H1 (cell line): ENCODE data around the gene CCDC191. TPM values are rescaled to one million over a fixed set of nuclear protein-coding genes. Genes with fewer than 3 reads are reported as not detected.

Source experiments
- CTCF ChIA-PET: fragments of 300-600 bp; sonication (Branson Sonifier 250); formaldehyde crosslinking; loops from one replicate; lab custom pipeline; 2021; ENCODE audit not compliant: partially characterized antibody; lab: Charles Lee
- POLR2A ChIA-PET: fragments of 300-600 bp; sonication (Branson Sonifier 250); formaldehyde crosslinking; loops from one replicate; lab custom pipeline; 2021; ENCODE audit warnings: inconsistent platforms; ENCODE audit not compliant: partially characterized antibody; lab: Charles Lee
- DNase-seq, 2 experiments: peaks; one replicate each; pipeline versions ENCODE4 v3.0.0 to v3.0.0-alpha.2; 2010 to 2022; ENCODE audit warnings: low spot score in 2 of 2, low read depth in 1 of 2, mixed read lengths in 1 of 2
- FAIRE-seq: peaks from 2 replicates; lab custom pipeline; 2011; peaks lifted over from hg19 to GRCh38; lab: Jason Lieb, UNC
- H2AFZ ChIP-seq: 2 replicates; pipeline ENCODE4 v1.8.1; 2012; ENCODE audit warnings: low read length, inconsistent platforms
- H2AK5ac ChIP-seq: 2 replicates; pipeline ENCODE4 v1.6.1; 2013; ENCODE audit warnings: low read depth, low read length
- H2BK120ac ChIP-seq: replicated peaks from 2 replicates; pipeline ENCODE3; 2013; ENCODE audit warnings: low read depth, low read length, inconsistent platforms
- H2BK12ac ChIP-seq: 2 replicates; pipeline ENCODE4 v1.6.1; 2013; ENCODE audit warnings: low read depth, low read length
- H2BK15ac ChIP-seq: 2 replicates; pipeline ENCODE4 v1.6.1; 2013; ENCODE audit warnings: low read length
- H2BK20ac ChIP-seq: 2 replicates; pipeline ENCODE4 v1.6.1; 2013; ENCODE audit warnings: low read length
- H2BK5ac ChIP-seq: 2 replicates; pipeline ENCODE4 v1.6.1; 2013; ENCODE audit warnings: low read depth, low read length
- H3K14ac ChIP-seq: 2 replicates; pipeline ENCODE4 v1.6.1; 2013; ENCODE audit warnings: inconsistent platforms; ENCODE audit not compliant: insufficient read length
- H3K18ac ChIP-seq: 2 replicates; pipeline ENCODE4 v1.6.1; 2013; ENCODE audit warnings: low read length; ENCODE audit errors: extremely low read depth
- H3K23ac ChIP-seq: 2 replicates; pipeline ENCODE4 v1.6.1; 2013; ENCODE audit warnings: inconsistent platforms; ENCODE audit not compliant: insufficient read length
- H3K23me2 ChIP-seq: 2 replicates; pipeline ENCODE4 v1.6.1; 2013; ENCODE audit warnings: low read depth, low read length
- H3K27ac ChIP-seq: 2 replicates; pipeline ENCODE4 v1.6.1; 2011; ENCODE audit warnings: low read depth, low read length, inconsistent platforms
- H3K27me3 ChIP-seq, 4 experiments: replicated peaks in 1 of 4; 1 replicate in 1 of 4; 2 replicates in 3 of 4; pipeline versions ENCODE4 v1.6.1 to v1.8.1; 2011 to 2013; ENCODE audit warnings: low read length in 3 of 4, mild to moderate bottlenecking in 3 of 4, inconsistent platforms in 2 of 4, mixed read lengths in 2 of 4, moderate library complexity in 1 of 4; ENCODE audit not compliant: control insufficient read depth in 3 of 4, insufficient read depth in 3 of 4; ENCODE audit errors: extremely low read depth in 1 of 4
- H3K36me3 ChIP-seq, 4 experiments: 2 replicates each; pipeline versions ENCODE4 v1.6.1 to v1.8.1; 2011 to 2013; ENCODE audit warnings: mild to moderate bottlenecking in 4 of 4, low read length in 3 of 4, moderate library complexity in 2 of 4, control low read depth in 1 of 4, inconsistent platforms in 1 of 4; ENCODE audit not compliant: insufficient read depth in 4 of 4, control insufficient read depth in 2 of 4
- H3K4ac ChIP-seq: replicated peaks from 2 replicates; pipeline ENCODE3; 2013; ENCODE audit warnings: low read length, low read depth, mixed read lengths, inconsistent platforms; ENCODE audit not compliant: insufficient read length
- H3K4me1 ChIP-seq, 4 experiments: replicated peaks in 1 of 4; 1 replicate in 1 of 4; 2 replicates in 3 of 4; pipeline versions ENCODE4 v1.6.1 to v1.8.1; 2011 to 2013; ENCODE audit warnings: low read length in 3 of 4, inconsistent platforms in 2 of 4, mixed read lengths in 1 of 4; ENCODE audit not compliant: insufficient read depth in 4 of 4, control insufficient read depth in 3 of 4
- H3K4me2 ChIP-seq, 2 experiments: 2 replicates each; pipeline versions ENCODE4 v1.6.1 to v1.8.1; 2011 to 2013; ENCODE audit warnings: low read depth in 2 of 2, low read length in 2 of 2, control low read depth in 1 of 2, inconsistent platforms in 1 of 2, mild to moderate bottlenecking in 1 of 2; ENCODE audit not compliant: insufficient read depth in 1 of 2
- H3K4me3 ChIP-seq, 4 experiments: fragments of 200-600, 300-600 bp in 1 of 4; sonication (generic), shearing (Covaris generic), sonication (Bioruptor Twin) in 1 of 4; 2 replicates each; pipeline versions ENCODE4 v1.5.1 to v1.8.1; 2011 to 2016; ENCODE audit warnings: low read length in 4 of 4, low read depth in 3 of 4, control low read depth in 2 of 4, inconsistent platforms in 2 of 4, mild to moderate bottlenecking in 2 of 4, mixed read lengths in 1 of 4, moderate library complexity in 1 of 4; ENCODE audit not compliant: insufficient read depth in 2 of 4; ENCODE audit errors: extremely low read depth in 1 of 4
- H3K56ac ChIP-seq: replicated peaks from 2 replicates; pipeline ENCODE3; 2013; ENCODE audit warnings: low read depth, mild to moderate bottlenecking, mixed read lengths, low read length, inconsistent platforms; ENCODE audit not compliant: insufficient read length
- H3K79me1 ChIP-seq: 2 replicates; pipeline ENCODE4 v1.6.1; 2013; ENCODE audit warnings: low read depth, low read length, control low read depth
- H3K79me2 ChIP-seq, 2 experiments: 2 replicates each; pipeline versions ENCODE4 v1.6.1 to v1.8.1; 2012 to 2013; ENCODE audit warnings: low read length in 2 of 2, mild to moderate bottlenecking in 2 of 2, inconsistent platforms in 1 of 2; ENCODE audit not compliant: insufficient read depth in 2 of 2, control insufficient read depth in 1 of 2
- H3K9ac ChIP-seq, 4 experiments: replicated peaks in 1 of 4; 1 replicate in 1 of 4; 2 replicates in 3 of 4; pipeline versions ENCODE4 v1.6.1 to v1.8.1; 2011 to 2013; ENCODE audit warnings: low read depth in 3 of 4, low read length in 3 of 4, control low read depth in 2 of 4, mild to moderate bottlenecking in 2 of 4, moderate library complexity in 2 of 4, inconsistent platforms in 1 of 4; ENCODE audit errors: extremely low read depth in 1 of 4
- H3K9me3 ChIP-seq, 2 experiments: 2 replicates each; pipeline versions ENCODE4 v1.6.1 to v1.8.1; 2012 to 2013; ENCODE audit warnings: mild to moderate bottlenecking in 2 of 2, moderate library complexity in 2 of 2, control low read depth in 1 of 2, inconsistent platforms in 1 of 2, low read depth in 1 of 2, low read length in 1 of 2, mixed read lengths in 1 of 2; ENCODE audit not compliant: insufficient read depth in 2 of 2
- H4K20me1 ChIP-seq, 2 experiments: replicated peaks in 1 of 2; 2 replicates each; pipeline versions ENCODE3 to v1.8.1; 2011 to 2013; ENCODE audit warnings: inconsistent platforms in 2 of 2, low read length in 2 of 2, mild to moderate bottlenecking in 1 of 2; ENCODE audit not compliant: insufficient read depth in 2 of 2, control insufficient read depth in 1 of 2
- H4K5ac ChIP-seq: 2 replicates; pipeline ENCODE4 v1.6.1; 2013; ENCODE audit warnings: low read length, low read depth, mixed read lengths, inconsistent platforms; ENCODE audit not compliant: insufficient read length
- H4K8ac ChIP-seq: 2 replicates; pipeline ENCODE4 v1.8.0; 2013; ENCODE audit warnings: mild to moderate bottlenecking, moderate library complexity, low read length, inconsistent platforms; ENCODE audit not compliant: insufficient read depth; ENCODE audit errors: extremely low read depth
- H4K91ac ChIP-seq: replicated peaks from 2 replicates; pipeline ENCODE3; 2013; ENCODE audit warnings: low read length, mixed read lengths, inconsistent platforms; ENCODE audit not compliant: insufficient read length
- ASH2L ChIP-seq: fragments of 200-600, 300-600 bp; sonication (generic); IDR thresholded peaks from one replicate; pipeline ENCODE4 v1.7.1; 2017; ENCODE audit warnings: low read length
- E2F6 ChIP-seq: IDR thresholded peaks from 2 replicates; pipeline ENCODE4 v1.6.1; 2012; ENCODE audit warnings: inconsistent platforms
- EZH2 ChIP-seq: fragments of 200-600 bp; sonication (generic); IDR thresholded peaks from 2 replicates; pipeline ENCODE4 v1.7.1; 2012; ENCODE audit warnings: low read depth, mild to moderate bottlenecking, moderate library complexity, low read length, inconsistent platforms; ENCODE audit not compliant: severe bottlenecking
- HDAC6 ChIP-seq: IDR thresholded peaks from one replicate; pipeline ENCODE4 v1.7.1; 2012; ENCODE audit warnings: low read depth, mild to moderate bottlenecking, inconsistent platforms, low read length, moderate library complexity
- JUN ChIP-seq: IDR thresholded peaks from 2 replicates; pipeline ENCODE4 v1.6.1; 2011; ENCODE audit warnings: low read depth, mild to moderate bottlenecking, improper control_type of control experiment, low read length
- PHF8 ChIP-seq: fragments of 200-600 bp; sonication (generic); conservative IDR thresholded peaks from 2 replicates; pipeline ENCODE4 v1.7.1; 2012; ENCODE audit warnings: low read depth, mild to moderate bottlenecking, inconsistent platforms, low read length, moderate library complexity
- POLR2A ChIP-seq, 2 experiments: IDR thresholded peaks; 1 replicate in 1 of 2; 2 replicates in 1 of 2; pipeline ENCODE4 v1.6.1; 2011; ENCODE audit warnings: low read depth in 2 of 2, low read length in 2 of 2, mild to moderate bottlenecking in 2 of 2; ENCODE audit errors: control extremely low read depth in 1 of 2
- SIRT6 ChIP-seq: IDR thresholded peaks from one replicate; pipeline ENCODE4 v1.7.1; 2012; ENCODE audit warnings: low read length, inconsistent platforms
- SP1 ChIP-seq: IDR thresholded peaks from 2 replicates; pipeline ENCODE4 v1.6.1; 2011; ENCODE audit warnings: low read depth, low read length
- TAF7 ChIP-seq: optimal IDR thresholded peaks from 2 replicates; pipeline ENCODE3; 2011; ENCODE audit warnings: low read depth, mild to moderate bottlenecking, inconsistent platforms, low read length, moderate library complexity, borderline replicate concordance
- WGBS, 2 experiments: shearing (Covaris generic) in 1 of 2; methylation state at CpG; one replicate each; pipeline versions ENCODE4 v1.1.6 to v1.1.7; 2013 to 2015; ENCODE audit warnings: low lambda C conversion rate in 2 of 2, mixed read lengths in 2 of 2, inconsistent platforms in 1 of 2, low coverage in 1 of 2, missing lambda C conversion rate in 1 of 2; ENCODE audit not compliant: insufficient replicate concordance in 2 of 2, insufficient coverage in 1 of 2, insufficient read length in 1 of 2; ENCODE audit errors: extremely low coverage in 1 of 2, missing lambda C conversion rate in 1 of 2; 5-methylcytosine and 5-hydroxymethylcytosine counted together
- polyA plus RNA-seq, 7 experiments: library from polyadenylated mRNA; depleted of rRNA in 3 of 7; stranded (reverse) in 5 of 7; unstranded in 2 of 7; fragments of >200 nt in 5 of 7; fragments of 200-250 nt in 2 of 7; gene quantifications; 1 replicate in 5 of 7; 2 replicates in 1 of 7; 4 replicates in 1 of 7; pipeline versions ENCODE4 v1.2.1 to v1.2.3, GENCODE V29; 2011 to 2013; ENCODE audit warnings: missing spikeins in 2 of 7, mixed read lengths in 2 of 7
- total RNA-seq: library from RNA; stranded (reverse); fragmentation: NEBNext Ultra II Directional; extraction: Animal tissue kit (Norgen Biotek cat#: 25700); gene quantifications from 2 replicates; pipeline ENCODE4 v1.2.1, GENCODE V29; 2021
- TF ChIP-seq, protein P1 (sequence below): IDR thresholded peaks from 2 replicates; pipeline ENCODE4 v1.6.1; 2012; ENCODE audit warnings: low read length, inconsistent platforms
- TF ChIP-seq, protein P2 (sequence below): IDR thresholded peaks from 2 replicates; pipeline ENCODE4 v1.6.1; 2011; ENCODE audit warnings: low read depth, mild to moderate bottlenecking, low read length; ENCODE audit not compliant: insufficient read depth

Gene CCDC191
- total and polyA plus RNA-seq, 2 of the 8 experiments (the other 6 are each of a cell fraction or from before 2014, with no cell fraction given), result 0.65 to 1.3 TPM

DNA sequence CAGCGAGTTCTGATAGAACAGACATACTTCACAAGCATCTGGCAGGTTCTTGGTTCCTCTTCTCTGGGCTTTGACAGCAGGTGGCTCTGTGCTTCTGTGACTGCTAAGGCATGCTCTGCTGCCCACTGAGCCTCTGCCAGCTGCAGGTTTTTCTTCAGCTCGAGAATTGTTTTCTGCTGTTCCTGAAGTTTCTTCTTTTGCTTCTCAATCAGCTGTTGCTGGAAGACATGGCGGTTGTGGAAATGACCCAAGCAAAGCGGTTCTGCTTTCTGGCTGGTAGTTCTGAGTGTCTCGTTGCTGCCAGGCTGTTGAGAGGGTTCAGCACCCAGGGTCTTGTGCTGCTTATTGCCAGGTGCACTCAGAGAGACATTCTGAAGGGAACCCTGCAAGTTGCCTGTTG is 50.8 kb downstream of the CCDC191 start:
- DNase-seq (no peak), FAIRE-seq (no peak)
- H4K8ac ChIP-seq, result no peak overlapping the region
- no peaks in the 10 kb centered on the region for H3K36me3 ChIP-seq
- no peak overlapping the region for H2BK15ac ChIP-seq
- no peak overlapping the region for H2AFZ ChIP-seq
- POLR2A ChIA-PET, result no interaction called here
- no peak overlapping the region for H2BK20ac ChIP-seq
- no peaks in the 10 kb centered on the region for H4K20me1 ChIP-seq
- no peaks in the 10 kb centered on the region for H3K27me3 ChIP-seq
- H3K56ac ChIP-seq, result no peak overlapping the region
- no peaks in the 10 kb centered on the region for H3K23me2 ChIP-seq
- no peak overlapping the region for H3K4ac ChIP-seq
- H3K4me1 ChIP-seq, result no peaks in the 10 kb centered on the region
- H2BK12ac ChIP-seq, result no peak overlapping the region
- no peak overlapping the region for H3K4me2 ChIP-seq
- no peak overlapping the region for H2BK5ac ChIP-seq
- no peaks in the 10 kb centered on the region for H3K79me2 ChIP-seq
- no peak overlapping the region for H3K4me3 ChIP-seq
- H3K27ac ChIP-seq, result no peak overlapping the region
- H3K9me3 ChIP-seq, result peaks cover 2 to 8% of the 10 kb centered on the region in 2 experiments; a peak in 2 of 4 replicates
- H4K5ac ChIP-seq, result no peak overlapping the region
- H2AK5ac ChIP-seq, result no peak overlapping the region
- CTCF ChIA-PET, result interaction anchor here (1.3 kb wide), 1 partner anchor 38 kb away, joined by 3 read pairs; no protein-coding TSS in a partner anchor
- WGBS, 2 experiments, result 86% methylated on average over 5 of the region's 5 CpGs; no CpG with 5 or more reads in 1 of the 2 experiments
- no peak overlapping the region for H3K23ac ChIP-seq
- no peak overlapping the region for H3K9ac ChIP-seq
- H3K18ac ChIP-seq, result no peak overlapping the region
- no peak overlapping the region for H3K14ac ChIP-seq
- no peaks in the 10 kb centered on the region for H3K79me1 ChIP-seq
- H2BK120ac ChIP-seq, result no peak overlapping the region
- H4K91ac ChIP-seq, result no peak overlapping the region
- TF ChIP-seq, protein P1, sequence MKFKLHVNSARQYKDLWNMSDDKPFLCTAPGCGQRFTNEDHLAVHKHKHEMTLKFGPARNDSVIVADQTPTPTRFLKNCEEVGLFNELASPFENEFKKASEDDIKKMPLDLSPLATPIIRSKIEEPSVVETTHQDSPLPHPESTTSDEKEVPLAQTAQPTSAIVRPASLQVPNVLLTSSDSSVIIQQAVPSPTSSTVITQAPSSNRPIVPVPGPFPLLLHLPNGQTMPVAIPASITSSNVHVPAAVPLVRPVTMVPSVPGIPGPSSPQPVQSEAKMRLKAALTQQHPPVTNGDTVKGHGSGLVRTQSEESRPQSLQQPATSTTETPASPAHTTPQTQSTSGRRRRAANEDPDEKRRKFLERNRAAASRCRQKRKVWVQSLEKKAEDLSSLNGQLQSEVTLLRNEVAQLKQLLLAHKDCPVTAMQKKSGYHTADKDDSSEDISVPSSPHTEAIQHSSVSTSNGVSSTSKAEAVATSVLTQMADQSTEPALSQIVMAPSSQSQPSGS, result no peak
- no peak for TF ChIP-seq EZH2
- no peak for TF ChIP-seq E2F6
- no peak for TF ChIP-seq TAF7
- TF ChIP-seq POLR2A (IDR thresholded peaks at IDR 0.05; ENCODE audit: control extremely low read depth in 1 of 2, low read depth in 2 of 2, low read length in 2 of 2), result no peak
- no peak for TF ChIP-seq SIRT6
- TF ChIP-seq PHF8, result no peak
- TF ChIP-seq JUN, result no peak
- TF ChIP-seq, protein P2, sequence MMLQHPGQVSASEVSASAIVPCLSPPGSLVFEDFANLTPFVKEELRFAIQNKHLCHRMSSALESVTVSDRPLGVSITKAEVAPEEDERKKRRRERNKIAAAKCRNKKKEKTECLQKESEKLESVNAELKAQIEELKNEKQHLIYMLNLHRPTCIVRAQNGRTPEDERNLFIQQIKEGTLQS, result no peak
- no peak for TF ChIP-seq ASH2L
- no peak for TF ChIP-seq HDAC6
- TF ChIP-seq SP1, result no peak
